HUES6 (cell line): ENCODE measurements around the gene MACROD2.

Experiments used
- H3K27ac ChIP-seq: 2 replicates; pipeline ENCODE4 v1.7.0; 2013; ENCODE audit warnings: low read depth, mild to moderate bottlenecking, low read length, inconsistent platforms
- H3K27me3 ChIP-seq: 2 replicates; pipeline ENCODE4 v1.6.1; 2013; ENCODE audit warnings: low read length; ENCODE audit not compliant: control insufficient read depth, insufficient read depth
- H3K36me3 ChIP-seq: 2 replicates; pipeline ENCODE4 v1.6.1; 2013; ENCODE audit warnings: low read length; ENCODE audit not compliant: control insufficient read depth, insufficient read depth
- H3K4me1 ChIP-seq: 2 replicates; pipeline ENCODE4 v1.6.1; 2013; ENCODE audit warnings: low read length; ENCODE audit not compliant: control insufficient read depth, insufficient read depth
- H3K4me3 ChIP-seq: 2 replicates; pipeline ENCODE4 v1.5.1; 2013; ENCODE audit warnings: low read depth, low read length
- H3K9ac ChIP-seq: one replicate; pipeline ENCODE4 v1.6.1; 2013; ENCODE audit warnings: mild to moderate bottlenecking, low read length
- H3K9me3 ChIP-seq: 2 replicates; pipeline ENCODE4 v1.6.1; 2013; ENCODE audit warnings: low read depth, low read length; ENCODE audit not compliant: control insufficient read depth, insufficient read depth

Gene MACROD2

DNA sequence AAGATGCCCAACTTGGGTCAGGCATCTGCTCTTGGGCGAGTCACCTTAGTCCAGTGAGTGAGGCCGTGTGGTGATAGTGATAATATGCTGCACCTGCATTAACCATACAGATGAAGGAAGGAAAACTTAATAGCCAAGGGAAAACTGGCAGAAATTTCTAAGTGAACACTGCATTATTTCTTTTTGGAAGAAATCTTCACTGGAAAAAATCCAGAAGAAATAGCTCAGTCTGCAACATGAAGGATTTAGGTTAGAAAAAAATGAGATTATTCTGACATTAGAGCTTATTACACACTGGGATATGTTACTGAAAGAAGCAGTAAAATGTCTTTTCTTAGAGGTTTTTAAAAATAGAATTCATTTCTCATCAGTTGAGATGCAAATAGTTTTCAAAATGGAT is 1630.7 kb downstream of the MACROD2 start:
- Histone ChIP-seq H3K27ac (no peak overlapping the region), H3K9ac (no peak overlapping the region), H3K36me3 (no peaks in the 10 kb centered on the region), H3K9me3 (no peaks in the 10 kb centered on the region), H3K4me3 (no peak overlapping the region), H3K4me1 (peaks cover 19% of the 10 kb centered on the region), H3K27me3 (no peaks in the 10 kb centered on the region)

DNA sequence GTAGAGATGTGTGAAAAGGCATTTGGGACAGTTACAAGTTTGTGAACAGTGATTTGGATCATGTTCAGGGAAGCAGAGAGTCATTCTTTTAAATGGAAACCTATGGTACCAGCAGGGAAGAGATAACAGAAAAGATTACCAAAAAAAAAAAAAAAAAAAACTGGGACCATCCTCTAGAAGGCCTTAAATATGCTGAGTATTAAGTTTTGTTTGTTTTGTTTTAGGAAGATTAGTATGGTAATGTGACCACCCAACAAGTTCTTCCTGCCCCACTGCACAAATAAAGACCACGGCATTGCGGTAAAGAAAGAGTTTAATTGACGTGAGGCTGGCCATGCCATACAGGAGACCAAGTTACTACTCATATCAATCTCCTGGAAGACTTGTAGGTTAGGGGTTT is 1631.8 kb downstream of the MACROD2 start:
- no peak overlapping the region for H3K9ac ChIP-seq
- no peaks in the 10 kb centered on the region for H3K36me3 ChIP-seq
- no peaks in the 10 kb centered on the region for H3K9me3 ChIP-seq
- H3K4me1 ChIP-seq = peaks cover 19% of the 10 kb centered on the region
- no peak overlapping the region for H3K27ac ChIP-seq
- no peak overlapping the region for H3K4me3 ChIP-seq
- no peaks in the 10 kb centered on the region for H3K27me3 ChIP-seq

DNA sequence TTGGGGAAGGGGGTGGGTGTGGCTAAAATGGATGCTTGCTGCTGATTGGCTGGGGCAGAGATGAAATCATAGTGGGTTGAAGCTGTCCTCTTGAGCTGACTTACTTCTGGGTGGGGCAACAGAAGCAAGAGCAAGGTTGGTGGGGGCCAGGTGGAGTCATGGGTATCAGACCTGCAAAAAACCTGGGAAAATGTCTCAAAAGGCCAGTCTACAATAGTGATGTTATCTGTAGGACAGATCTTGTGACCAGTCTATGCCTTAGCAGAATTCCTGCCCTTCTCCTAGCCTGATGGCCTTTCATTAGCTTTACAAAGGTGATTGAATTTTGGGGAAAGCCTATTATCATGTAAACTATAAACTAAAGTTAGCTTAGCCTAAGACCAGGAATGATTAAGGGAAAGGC is 1632.2 kb downstream of the MACROD2 start:
- H3K9ac ChIP-seq = no peak overlapping the region
- no peaks in the 10 kb centered on the region for H3K27me3 ChIP-seq
- no peaks in the 10 kb centered on the region for H3K9me3 ChIP-seq
- peaks cover 19% of the 10 kb centered on the region for H3K4me1 ChIP-seq
- H3K36me3 ChIP-seq = no peaks in the 10 kb centered on the region
- H3K4me3 ChIP-seq = peak overlapping the region; percentile 27
- H3K27ac ChIP-seq = peak overlapping the region; percentile 60; the same call in 1 of the 2 replicates

DNA sequence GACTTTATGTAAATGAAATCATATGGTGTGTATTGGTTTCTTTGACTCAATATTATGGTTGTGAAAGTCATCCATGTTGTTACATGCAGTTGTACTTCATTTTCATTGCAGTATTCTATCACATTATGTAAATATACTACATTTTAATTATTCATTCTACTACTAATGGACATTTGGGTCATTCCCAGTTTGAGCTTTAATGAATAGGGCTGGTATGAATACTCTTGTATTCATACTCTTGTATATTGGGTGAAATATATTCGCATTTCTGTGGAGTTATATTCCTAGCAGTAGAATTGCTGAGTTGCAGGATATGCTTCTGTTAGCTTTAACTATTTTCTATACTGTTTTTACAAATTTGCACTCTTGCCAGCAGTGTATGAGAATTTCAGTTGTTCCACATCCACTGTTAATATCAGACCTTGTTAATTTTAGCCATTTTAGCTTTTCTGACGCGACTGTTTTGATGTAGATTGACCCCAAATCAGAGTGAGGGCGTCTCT is 1633.6 kb downstream of the MACROD2 start:
- H3K27ac ChIP-seq = no peak overlapping the region
- H3K9ac ChIP-seq = no peak overlapping the region
- no peaks in the 10 kb centered on the region for H3K9me3 ChIP-seq
- H3K27me3 ChIP-seq = no peaks in the 10 kb centered on the region
- H3K36me3 ChIP-seq = no peaks in the 10 kb centered on the region
- H3K4me1 ChIP-seq = peaks cover 19% of the 10 kb centered on the region
- no peak overlapping the region for H3K4me3 ChIP-seq

DNA sequence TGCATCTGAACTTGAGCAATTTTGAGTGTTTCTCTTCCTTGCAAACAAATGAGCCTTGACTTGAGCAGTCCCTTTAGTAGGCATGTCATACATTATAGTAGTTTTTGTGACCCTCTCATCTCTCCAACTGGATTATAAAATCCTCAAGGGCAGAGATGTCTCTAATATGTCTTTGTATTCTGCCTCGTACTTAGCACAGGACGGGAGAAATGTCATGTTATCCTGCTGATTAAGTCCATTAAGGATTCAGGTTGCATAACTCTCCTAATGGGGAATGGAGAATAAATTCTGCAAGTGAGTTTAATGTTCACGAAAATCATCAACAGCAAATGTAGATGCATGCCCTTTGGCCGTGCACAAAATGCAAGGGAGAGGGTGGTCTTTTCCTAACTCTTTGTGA is 1635.0 kb downstream of the MACROD2 start:
- no peaks in the 10 kb centered on the region for H3K36me3 ChIP-seq
- no peaks in the 10 kb centered on the region for H3K27me3 ChIP-seq
- no peak overlapping the region for H3K4me3 ChIP-seq
- peaks cover 10% of the 10 kb centered on the region for H3K9me3 ChIP-seq
- H3K27ac ChIP-seq = no peak overlapping the region
- H3K4me1 ChIP-seq = peaks cover 19% of the 10 kb centered on the region
- H3K9ac ChIP-seq = no peak overlapping the region

DNA sequence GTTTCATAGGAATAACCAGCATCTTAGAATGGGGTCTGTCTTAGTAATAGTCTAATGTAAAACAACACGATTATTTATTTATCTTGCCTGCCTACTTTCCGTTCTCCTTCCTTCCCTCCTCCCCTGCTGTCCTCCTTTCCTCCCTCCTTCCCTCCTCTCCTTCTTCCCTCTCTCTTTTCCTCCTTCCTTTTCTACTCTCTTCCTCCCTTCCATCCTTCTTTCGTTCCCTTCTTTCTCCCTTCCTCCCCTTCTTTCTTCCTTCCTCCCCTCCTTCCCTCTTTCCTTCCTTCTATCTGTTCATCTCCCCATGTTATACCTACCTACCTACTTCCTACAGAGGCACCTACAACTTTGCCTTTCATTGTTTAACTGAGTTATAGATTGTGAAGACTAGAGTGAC is 1637.4 kb downstream of the MACROD2 start:
- H3K9ac ChIP-seq = no peak overlapping the region
- H3K4me1 ChIP-seq = peaks cover 13% of the 10 kb centered on the region
- no peaks in the 10 kb centered on the region for H3K27me3 ChIP-seq
- no peaks in the 10 kb centered on the region for H3K36me3 ChIP-seq
- no peak overlapping the region for H3K4me3 ChIP-seq
- no peak overlapping the region for H3K27ac ChIP-seq
- H3K9me3 ChIP-seq = peaks cover 10% of the 10 kb centered on the region

DNA sequence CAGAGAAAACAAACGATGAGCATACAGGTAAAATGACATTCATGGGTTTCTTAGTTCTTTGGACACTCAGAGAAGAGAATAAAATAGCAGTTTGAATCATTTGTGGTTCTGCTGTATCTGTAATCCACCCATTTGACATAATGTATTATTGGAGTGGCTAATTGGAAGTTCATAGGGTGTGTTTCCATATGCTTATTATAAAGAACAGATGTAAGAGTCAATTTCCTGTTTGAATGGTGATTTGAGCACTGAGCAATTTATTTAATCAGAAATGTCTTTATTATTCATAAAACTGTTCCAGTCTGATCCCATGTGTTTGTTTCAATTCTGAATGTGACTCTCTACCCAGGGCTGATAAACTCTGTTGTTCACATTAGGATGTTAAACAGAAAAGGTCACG is 1638.8 kb downstream of the MACROD2 start:
- Histone ChIP-seq H3K9me3 (peaks cover 10% of the 10 kb centered on the region), H3K27ac (no peak overlapping the region), H3K4me3 (no peak overlapping the region), H3K4me1 (peaks cover 13% of the 10 kb centered on the region), H3K36me3 (no peaks in the 10 kb centered on the region), H3K9ac (no peak overlapping the region), H3K27me3 (no peaks in the 10 kb centered on the region)

DNA sequence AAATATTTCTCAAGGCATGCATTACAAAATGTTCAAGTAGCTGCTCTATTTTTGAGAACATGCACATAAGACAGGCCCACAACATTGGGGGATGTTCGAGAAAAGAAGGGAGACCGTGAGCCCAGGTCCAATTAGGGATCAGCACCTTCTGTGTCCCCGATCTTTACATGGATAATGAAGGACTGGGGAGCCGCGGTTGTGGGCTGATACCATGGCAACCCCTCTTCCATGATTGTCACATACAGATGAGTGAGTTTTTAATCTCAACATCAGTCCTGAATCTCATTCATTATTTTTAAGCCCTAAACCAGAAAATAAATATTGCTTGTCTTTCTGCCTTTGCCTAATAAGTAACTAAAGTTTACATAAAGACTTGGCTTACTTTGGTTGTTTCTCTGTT is 1642.2 kb downstream of the MACROD2 start:
- Histone ChIP-seq H3K9ac (no peak overlapping the region), H3K36me3 (no peaks in the 10 kb centered on the region), H3K4me1 (peaks cover 13% of the 10 kb centered on the region), H3K4me3 (no peak overlapping the region), H3K9me3 (peaks cover 10% of the 10 kb centered on the region), H3K27ac (no peak overlapping the region), H3K27me3 (no peaks in the 10 kb centered on the region)

DNA sequence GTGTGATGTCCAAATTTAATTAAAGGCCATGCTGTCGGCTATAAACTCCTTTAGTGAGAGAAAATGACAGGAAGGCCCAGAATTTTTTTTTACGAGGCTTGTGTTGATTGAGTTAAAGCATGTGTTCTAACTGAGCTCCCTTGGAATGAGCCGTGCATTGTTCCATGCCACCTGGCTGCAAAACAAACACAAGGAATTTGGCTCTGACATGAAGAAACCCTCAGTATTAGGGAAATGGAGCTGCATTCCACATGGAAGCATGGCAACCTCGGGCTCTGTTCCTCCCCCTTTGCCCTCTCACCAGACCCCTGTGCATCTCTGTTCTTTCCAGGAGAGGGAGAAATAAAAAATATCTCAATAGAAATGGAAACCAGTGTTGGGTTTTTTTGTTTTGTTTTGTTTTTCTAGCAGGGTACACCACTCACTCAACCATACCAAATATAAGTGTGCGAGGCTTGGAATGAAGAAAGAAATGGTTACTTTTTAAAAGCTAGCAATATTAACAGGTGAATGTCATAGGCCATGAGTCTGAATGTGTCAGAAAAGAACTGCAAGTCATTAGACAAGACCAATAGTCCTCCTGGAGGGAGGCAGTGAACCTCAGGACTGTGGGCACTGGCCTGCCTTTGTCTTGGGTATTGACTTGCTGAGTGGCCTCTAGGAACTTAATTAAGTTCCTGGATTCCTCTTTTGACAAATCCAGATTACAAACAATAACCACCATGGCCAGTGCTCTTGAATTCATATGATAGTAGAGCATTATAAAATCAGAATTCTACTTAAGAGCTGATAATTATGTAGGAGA is 1642.8 kb downstream of the MACROD2 start:
- Histone ChIP-seq H3K9me3 (peaks cover 10% of the 10 kb centered on the region), H3K4me1 (peaks cover 13% of the 10 kb centered on the region), H3K4me3 (no peak overlapping the region), H3K9ac (no peak overlapping the region), H3K27ac (no peak overlapping the region), H3K27me3 (no peaks in the 10 kb centered on the region), H3K36me3 (no peaks in the 10 kb centered on the region)

DNA sequence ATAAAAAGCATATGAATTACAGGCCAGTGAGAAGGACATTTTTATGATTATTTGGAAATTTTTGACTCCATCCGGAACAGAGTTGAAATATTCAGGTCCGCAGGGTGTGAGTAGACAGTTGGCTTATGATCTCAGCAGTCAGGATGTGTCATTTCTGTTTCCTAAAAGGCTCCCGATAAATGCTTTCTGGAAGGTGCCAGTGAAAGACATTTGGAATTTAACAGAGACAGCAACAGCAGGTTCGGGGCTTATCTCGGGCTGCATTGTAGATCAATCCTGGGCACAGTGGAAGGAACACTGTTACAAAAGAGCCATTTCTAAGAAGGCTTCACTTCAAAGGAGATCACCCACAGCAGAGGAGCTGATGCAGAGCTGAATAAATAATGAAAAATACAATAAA is 1643.5 kb downstream of the MACROD2 start:
- Histone ChIP-seq H3K36me3 (no peaks in the 10 kb centered on the region), H3K27me3 (no peaks in the 10 kb centered on the region), H3K9me3 (peaks cover 10% of the 10 kb centered on the region), H3K4me1 (peaks cover 13% of the 10 kb centered on the region), H3K9ac (no peak overlapping the region), H3K27ac (no peak overlapping the region), H3K4me3 (no peak overlapping the region)

DNA sequence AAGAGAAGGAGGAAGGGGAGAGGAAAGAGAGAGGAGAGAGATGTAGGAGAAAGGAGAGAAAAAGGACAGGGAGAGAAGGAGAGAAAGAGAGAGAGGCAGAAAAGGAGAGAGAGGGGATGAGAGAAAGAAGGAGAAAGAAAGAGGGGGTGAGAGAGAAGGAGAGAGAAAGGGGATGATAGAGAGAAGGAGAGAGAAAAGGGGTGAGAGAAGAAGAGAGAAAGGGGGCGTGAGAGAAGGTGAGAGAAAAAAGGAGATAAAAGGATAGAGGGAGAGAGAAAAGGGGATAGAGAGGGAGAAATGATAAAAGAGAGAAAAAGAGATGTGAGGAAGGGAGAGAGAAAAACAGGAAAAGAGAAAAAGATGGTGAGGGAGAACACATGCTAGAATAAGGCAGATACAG is 1644.5 kb downstream of the MACROD2 start:
- no peak overlapping the region for H3K4me3 ChIP-seq
- no peaks in the 10 kb centered on the region for H3K27me3 ChIP-seq
- no peak overlapping the region for H3K27ac ChIP-seq
- H3K36me3 ChIP-seq = no peaks in the 10 kb centered on the region
- H3K9ac ChIP-seq = no peak overlapping the region
- H3K4me1 ChIP-seq = peaks cover 13% of the 10 kb centered on the region
- H3K9me3 ChIP-seq = peaks cover 1% of the 10 kb centered on the region; the same call in 1 of the 2 replicates
